ENCODE results near the gene ZDHHC24. TPM values are rescaled to one million over a fixed set of nuclear protein-coding genes. Genes with fewer than 3 reads are reported as not detected.
A peak's percentile ranks its signal among the peaks of the same experiment; 100 is the strongest.

Gene ZDHHC24
- total and polyA plus RNA-seq, 10 of the 15 experiments (the other 5 are each of a cell fraction or from before 2014, with no cell fraction given): 0.86 to 17.5 (median 6.8) TPM

- TF ChIP-seq EGR1 (IDR thresholded peaks at IDR 0.05; ENCODE audit: borderline replicate concordance in 1 of 2, low read depth in 2 of 2, low read length in 2 of 2): no peak
- TF ChIP-seq POLR2A (IDR thresholded peaks at IDR 0.05; ENCODE audit: low read depth, low read length): no peak
- TF ChIP-seq IRF4 (IDR thresholded peaks at IDR 0.05; ENCODE audit: low read depth, low read length): no peak
- TF ChIP-seq CHD4 (IDR thresholded peaks at IDR 0.05): no peak
- TF ChIP-seq ETV6 (conservative IDR thresholded peaks at IDR 0.05 in 1 of 2, IDR thresholded peaks at IDR 0.05 in 1 of 2; ENCODE audit: borderline replicate concordance in 1 of 2, low read depth in 1 of 2): no peak
- no peak for TF ChIP-seq NRF1 (conservative IDR thresholded peaks at IDR 0.05; ENCODE audit: low read depth, low read length)
- TF ChIP-seq RUNX3 (IDR thresholded peaks at IDR 0.05; ENCODE audit: low read length): no peak
- no peak for TF ChIP-seq CUX1 (IDR thresholded peaks at IDR 0.05; ENCODE audit: insufficient replicate concordance, low read depth, low read length)
Observed at GRCh38 chr11:66523611-66524010, 22.2 kb downstream of the ZDHHC24 start (continued).

GRCh38 chr11:66510990-66511339 is 34.9 kb downstream of the ZDHHC24 start:
- ChIA-PET CTCF (interaction anchor here (2.0 to 2.2 kb wide), 2 partner anchors 31 to 167 kb away, joined by 5 read pairs; partner anchors contain the start of genes DPP3 and RBM4B), POLR2A (no interaction called here), RAD21 (ENCODE audit: unreplicated experiment) (interaction anchor here (1.1 to 1.2 kb wide), 2 partner anchors 9 to 170 kb away, joined by 3 read pairs; no protein-coding TSS in a partner anchor), SMC1A (ENCODE audit: uncharacterized antibody, unreplicated experiment) (no interaction called here)
- Histone ChIP-seq H3K4me3 (peak overlapping the region; percentile 89), H3K9ac (ENCODE audit: control insufficient read depth, insufficient read depth, low read length) (peak overlapping the region; percentile 58), H3K27ac (ENCODE audit: control insufficient read depth, insufficient read depth) (no peak overlapping the region), H3K79me2 (ENCODE audit: control insufficient read depth, insufficient read depth, low read length) (peaks cover 2% of the 10 kb centered on the region; the same call in 1 of the 2 replicates), H4K20me1 (ENCODE audit: control insufficient read depth, insufficient read depth) (no peaks in the 10 kb centered on the region), H2AFZ (ENCODE audit: control insufficient read depth, low read depth, low read length) (peak overlapping the region; percentile 77), H3K4me1 (ENCODE audit: control insufficient read depth, insufficient read depth, low read length) (no peaks in the 10 kb centered on the region), H3K27me3 (replicated peaks in 1 of 2; ENCODE audit: control insufficient read depth in 2 of 2, insufficient read depth in 2 of 2, low read length in 1 of 2) (no peaks in the 10 kb centered on the region), H3K4me2 (ENCODE audit: control insufficient read depth, insufficient read depth) (peak overlapping the region; percentile 69), H3K36me3 (ENCODE audit: control insufficient read depth in 2 of 2, insufficient read depth in 2 of 2, low read length in 1 of 2) (no peaks in the 10 kb centered on the region; a peak in 1 of 4 replicates), H3K9me3 (replicated peaks; ENCODE audit: control insufficient read depth, insufficient read depth, low read length) (no peaks in the 10 kb centered on the region)
- DNase-seq (ENCODE audit: low read depth, low spot score) (no peak), FAIRE-seq (no peak), ATAC-seq (peak; percentile 12; the same call in 1 of the 3 replicates)
- in situ Hi-C loops (cut with MboI): no loop called here
- TF ChIP-seq BCL3 (IDR thresholded peaks at IDR 0.05; ENCODE audit: borderline replicate concordance, insufficient read depth, low read depth, low read length, poor library complexity, severe bottlenecking): no peak
- TF ChIP-seq PBX3 (IDR thresholded peaks at IDR 0.05; ENCODE audit: insufficient replicate concordance, low read depth, low read length): no peak
- no peak for TF ChIP-seq USF1 (IDR thresholded peaks at IDR 0.05; ENCODE audit: borderline replicate concordance, extremely low read length, insufficient read depth, low read depth, low read length)
- TF ChIP-seq MEF2B (IDR thresholded peaks at IDR 0.05; ENCODE audit: partially characterized antibody, poor library complexity, severe bottlenecking): no peak
- TF ChIP-seq TCF3 (IDR thresholded peaks at IDR 0.05; ENCODE audit: borderline replicate concordance, insufficient read depth, low read depth, low read length): no peak
- intact Hi-C loops (cut with micrococcal nuclease; ENCODE audit: unreplicated experiment): no loop called here
- TSS peak; percentile 75 for BruUV-seq (replicated peaks)
- 9% methylated on average over 5 of the region's 5 CpGs for WGBS (ENCODE audit: insufficient coverage, insufficient replicate concordance, low lambda C conversion rate, missing lambda C conversion rate)

Measured in GM12878 (cell line).